ENCODE measurements around the gene DHRSX. TPM values are rescaled to one million over a fixed set of nuclear protein-coding genes. Genes with fewer than 3 reads are reported as not detected.

DHRSX gene
- total and polyA plus RNA-seq, 2 of the 13 experiments (the other 11 are each of a cell fraction or from before 2014, with no cell fraction given) = 15.5 to 24.3 TPM

- H3K9me3 ChIP-seq (ENCODE audit: low read length) = no peaks in the 10 kb centered on the region
- POLR2A ChIA-PET = no interaction called here
- no TSS peak for BruUV-seq (replicated peaks)
Observed at GRCh38 chrX:2504706-2505332, 4.0 kb upstream of the DHRSX start.

More at GRCh38 chrX:2504706-2505332, 4.0 kb upstream of the DHRSX start:
- intact Hi-C loops (cut with micrococcal nuclease; ENCODE audit: unreplicated experiment) = no loop called here
- Histone ChIP-seq H4K20me1 (ENCODE audit: insufficient read depth, low read length) (no peaks in the 10 kb centered on the region), H3K27ac (ENCODE audit: extremely low read length, insufficient read depth, low read length) (no peak overlapping the region), H3K4me2 (ENCODE audit: low read depth, low read length) (no peak overlapping the region), H3K4me3 (replicated peaks in 1 of 3; ENCODE audit: insufficient read depth in 1 of 3, low read depth in 2 of 3, low read length in 3 of 3) (no peak overlapping the region), H3K36me3 (replicated peaks in 1 of 2; ENCODE audit: control insufficient read depth in 1 of 2, insufficient read depth in 2 of 2, low read length in 2 of 2) (no peaks in the 10 kb centered on the region), H3K27me3 (ENCODE audit: control insufficient read depth in 1 of 2, insufficient read depth in 2 of 2, low read length in 2 of 2) (no peaks in the 10 kb centered on the region; a peak in 1 of 5 replicates), H3K79me2 (ENCODE audit: insufficient read depth, low read length) (peaks cover 3% of the 10 kb centered on the region), H3K9ac (ENCODE audit: insufficient read depth, low read depth, low read length) (no peak overlapping the region), H3K4me1 (ENCODE audit: insufficient read depth, low read length) (peaks cover 17% of the 10 kb centered on the region), H2AFZ (ENCODE audit: low read length) (no peak overlapping the region)
- DNase-seq (ENCODE audit: low spot score) (no peak), ATAC-seq (no peak), FAIRE-seq (no peak)
- 38% methylated on average over 5 of the region's 7 CpGs for WGBS (ENCODE audit: low lambda C conversion rate)
- in situ Hi-C loops (cut with HindIII; ENCODE audit: extremely low pct_ligation_motif_present, low pct_unique_long_range_greater_than_20kb) = no loop called here
- TF ChIP-seq YEATS4 (CRISPR knock-in tag; IDR thresholded peaks at IDR 0.05; ENCODE audit: borderline replicate concordance) (no peak), ZFP36L2 (CRISPR knock-in tag; IDR thresholded peaks at IDR 0.05) (no peak), ADNP (CRISPR knock-in tag; IDR thresholded peaks at IDR 0.05) (no peak), HBP1 (CRISPR knock-in tag; IDR thresholded peaks at IDR 0.05; ENCODE audit: low read depth) (no peak), KDM1A (CRISPR knock-in tag; IDR thresholded peaks at IDR 0.05) (no peak), ATRX (CRISPR knock-in tag; IDR thresholded peaks at IDR 0.05; ENCODE audit: borderline replicate concordance) (no peak), ZNF569 (CRISPR knock-in tag; IDR thresholded peaks at IDR 0.05; ENCODE audit: borderline replicate concordance) (no peak), ZNF570 (CRISPR knock-in tag; IDR thresholded peaks at IDR 0.05; ENCODE audit: borderline replicate concordance) (no peak), ZNF142 (CRISPR knock-in tag; IDR thresholded peaks at IDR 0.05) (no peak)
- CTCF ChIA-PET (ENCODE audit: low intra/inter-chr PET ratio, low total read pairs) = no interaction called here

Measured in HepG2 (cell line).